ENCODE data around the gene SSC4D. TPM values are rescaled to one million over a fixed set of nuclear protein-coding genes. Genes with fewer than 3 reads are reported as not detected.
"Not testable (repeated sequence)": the region's sequence is repeated elsewhere in the genome, so short reads cannot be mapped to it uniquely, and the experiment has no call there.

The SSC4D gene
- total RNA-seq, 1 donor, result 0.81 TPM

DNA sequence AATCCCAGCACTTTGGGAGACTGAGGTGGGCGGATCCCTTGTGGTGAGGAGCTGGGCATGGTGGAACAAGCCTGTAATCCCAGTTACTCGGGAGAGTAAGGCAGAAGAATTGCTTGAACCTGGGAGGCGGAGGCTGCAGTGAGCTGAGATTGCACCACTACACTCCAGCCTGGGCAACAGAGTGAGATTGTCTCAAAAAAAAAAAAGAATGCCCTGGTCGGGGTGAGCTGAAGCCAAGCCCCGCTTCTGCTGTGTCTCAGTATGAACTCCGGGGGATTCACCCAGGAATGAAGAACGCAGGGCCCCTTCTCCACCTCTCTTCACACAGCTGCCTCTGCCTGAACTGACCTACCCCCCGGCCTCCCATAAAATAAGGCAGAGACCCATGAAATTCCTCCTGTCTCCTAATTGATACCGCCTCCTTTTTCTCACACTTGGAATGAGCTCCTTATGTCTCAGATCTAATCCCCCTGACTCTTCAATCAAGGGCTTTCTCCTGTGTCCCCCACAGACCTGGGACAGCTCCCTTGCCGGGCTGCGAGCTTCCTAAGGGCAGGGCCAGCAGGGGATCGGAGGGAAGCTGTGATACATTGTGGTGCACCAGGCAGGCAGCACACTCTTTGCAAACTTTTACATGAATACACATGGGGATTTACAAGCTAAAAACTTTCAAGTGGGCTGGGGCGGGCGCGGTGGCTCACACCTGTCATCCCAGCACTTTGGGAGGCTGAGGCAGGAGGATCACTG is 14.3 kb upstream of the SSC4D start:
- DNase-seq (ENCODE audit: low read depth in 2 of 3, low spot score in 2 of 3), result no peak

DNA sequence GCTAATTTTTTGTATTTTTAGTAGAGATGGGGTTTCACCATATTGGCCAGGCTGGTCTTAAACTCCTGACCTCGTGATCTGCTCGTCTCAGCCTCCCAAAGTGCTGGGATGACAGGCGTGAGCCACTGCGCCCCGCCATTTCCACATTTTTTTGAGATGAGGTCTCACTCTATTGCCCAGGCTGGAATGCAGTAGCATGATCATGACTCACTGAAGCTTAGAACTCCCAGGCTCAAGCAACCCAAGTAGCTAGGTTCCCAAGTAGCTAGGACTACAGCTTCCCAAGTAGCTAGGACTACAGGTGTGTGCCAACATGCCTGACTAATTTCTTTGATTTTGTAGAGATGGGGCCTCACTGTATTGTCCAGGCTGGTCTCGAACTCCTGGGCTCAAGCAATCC is 11.6 kb upstream of the SSC4D start:
- DNase-seq (ENCODE audit: low read depth in 2 of 3, low spot score in 2 of 3), result not testable (repeated sequence)

- not testable (repeated sequence) for DNase-seq (ENCODE audit: low read depth in 2 of 3, low spot score in 2 of 3)
These were observed 8.3 kb upstream of the SSC4D start for GRCh38 chr7:76417654-76418310.

- no peak for DNase-seq (ENCODE audit: low read depth in 2 of 3, low spot score in 2 of 3)
These were observed 2.8 kb upstream of the SSC4D start for GRCh38 chr7:76412249-76412648.

DNA sequence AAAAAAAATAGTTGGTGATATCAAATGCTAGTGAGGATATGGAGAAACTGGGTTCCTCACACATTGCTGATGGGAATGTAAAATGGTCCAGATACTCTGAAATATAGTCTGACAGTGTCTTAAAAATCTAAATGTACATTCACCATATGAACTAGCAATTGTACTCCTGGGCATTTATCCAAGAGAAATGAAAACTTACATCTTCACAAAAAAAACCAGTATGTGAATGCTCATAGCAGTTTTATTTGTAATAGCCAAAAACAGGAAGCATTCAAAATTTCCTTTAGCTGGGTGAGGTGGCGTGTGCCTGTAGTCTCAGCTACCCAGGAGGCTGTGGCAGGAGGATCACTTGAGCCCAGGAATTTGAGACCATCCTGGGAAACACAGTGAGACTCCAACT is 2.1 kb upstream of the SSC4D start:
- no peak for DNase-seq (ENCODE audit: low read depth in 2 of 3, low spot score in 2 of 3)

GRCh38 chr7:76408121-76408560 is 1.4 kb downstream of the SSC4D start:
- DNase-seq (ENCODE audit: low read depth in 2 of 3, low spot score in 2 of 3), result no peak

- DNase-seq (ENCODE audit: low read depth in 2 of 3, low spot score in 2 of 3), result no peak
These were observed 1.8 kb downstream of the SSC4D start for GRCh38 chr7:76407718-76408117.

- no peak for DNase-seq (ENCODE audit: low read depth in 2 of 3, low spot score in 2 of 3)
These were observed 3.8 kb downstream of the SSC4D start for GRCh38 chr7:76405738-76406137.

- peak in 1 of 3 donors; percentile 58 for DNase-seq (ENCODE audit: low read depth in 2 of 3, low spot score in 2 of 3)
These were observed 5.6 kb downstream of the SSC4D start for GRCh38 chr7:76403780-76404494.

DNA sequence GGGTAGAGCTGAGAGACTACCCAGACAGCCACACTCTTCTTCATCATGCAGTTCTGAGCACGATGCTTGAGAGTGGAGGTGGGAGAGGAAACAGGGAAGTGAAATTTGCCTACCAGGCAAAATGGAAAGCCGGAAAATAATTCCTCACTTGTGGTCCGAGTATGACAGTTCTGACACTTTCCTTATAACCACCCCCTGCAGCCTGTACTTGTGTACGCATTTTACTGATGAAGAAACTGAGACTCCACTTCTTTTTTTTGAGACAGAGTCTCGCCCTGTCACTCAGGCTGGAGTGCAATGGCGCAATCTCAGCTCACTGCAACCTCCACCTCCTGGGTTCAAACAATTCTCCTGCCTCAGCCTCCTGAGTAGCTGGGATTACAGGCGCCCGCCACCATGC is 6.4 kb downstream of the SSC4D start:
- DNase-seq (ENCODE audit: low read depth in 2 of 3, low spot score in 2 of 3), result not testable (repeated sequence)

DNA sequence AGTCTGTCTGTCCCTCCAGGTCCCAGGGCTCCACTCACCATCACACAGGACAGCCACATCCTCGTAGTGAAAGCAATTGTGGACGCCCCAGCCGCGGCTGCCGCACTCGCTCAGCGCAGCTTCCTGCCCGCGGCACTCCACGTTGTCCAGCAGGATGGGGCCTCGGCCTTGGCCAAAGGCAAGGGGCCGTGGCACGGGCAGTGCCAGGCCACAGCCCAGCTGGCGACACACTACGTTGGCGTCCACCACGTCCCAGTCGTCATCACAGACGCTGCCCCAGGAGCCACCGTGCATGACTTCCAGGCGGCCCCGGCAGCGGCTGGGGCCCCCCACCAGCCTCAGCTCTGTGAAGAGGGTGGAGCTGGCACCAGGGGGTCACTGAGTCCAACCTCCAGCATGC is 9.2 kb downstream of the SSC4D start:
- no peak for DNase-seq (ENCODE audit: low read depth in 2 of 3, low spot score in 2 of 3)

- peak; percentile 59 to 81 (median 80) for DNase-seq (ENCODE audit: low read depth in 2 of 3, low spot score in 2 of 3)
These were observed 11.9 kb downstream of the SSC4D start for GRCh38 chr7:76397409-76398183.

GRCh38 chr7:76396864-76397263 is 12.6 kb downstream of the SSC4D start:
- DNase-seq (ENCODE audit: low read depth in 2 of 3, low spot score in 2 of 3), result no peak

GRCh38 chr7:76395965-76396726 is 13.4 kb downstream of the SSC4D start:
- DNase-seq (ENCODE audit: low read depth in 2 of 3, low spot score in 2 of 3), result no peak

DNA sequence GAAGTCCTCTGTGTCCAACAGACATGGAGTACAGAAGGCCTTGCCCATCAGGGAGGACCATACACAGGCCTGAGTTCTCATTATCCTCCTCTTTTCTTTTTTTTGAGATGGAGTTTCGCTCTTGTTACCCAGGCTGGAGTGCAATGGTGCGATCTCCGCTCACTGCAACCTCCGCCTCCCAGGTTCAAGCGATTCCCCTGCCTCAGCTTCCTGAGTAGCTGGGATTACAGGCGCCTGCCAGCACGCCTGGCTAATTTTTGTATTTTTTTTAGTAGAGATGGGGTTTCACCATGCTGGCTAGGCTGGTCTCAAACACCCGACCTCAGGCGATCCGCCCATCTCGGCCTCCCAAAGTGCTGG is 13.9 kb downstream of the SSC4D start:
- DNase-seq (ENCODE audit: low read depth in 2 of 3, low spot score in 2 of 3), result not testable (repeated sequence)

DNA sequence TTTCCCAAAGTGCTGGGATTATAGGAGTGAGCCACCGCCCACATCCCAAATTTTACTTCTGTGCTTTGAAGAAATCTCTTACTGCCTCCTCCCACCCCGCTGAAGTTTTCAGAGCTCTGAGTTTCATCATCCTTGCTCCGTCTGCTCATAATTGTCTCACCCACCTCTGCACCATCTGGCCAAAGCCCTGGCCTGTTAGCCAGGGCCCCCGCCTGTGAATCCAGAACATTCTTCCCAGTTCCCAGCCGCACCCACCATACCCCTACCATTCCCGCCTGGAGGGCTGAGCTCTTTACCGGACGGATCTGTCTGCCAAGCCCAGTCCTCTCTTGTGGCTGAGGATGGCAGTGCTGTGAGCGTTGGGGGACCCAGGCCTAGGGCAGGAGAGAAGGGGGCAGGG is 14.5 kb downstream of the SSC4D start:
- DNase-seq (ENCODE audit: low read depth in 2 of 3, low spot score in 2 of 3), result no peak

- peak; percentile 83 to 91 (median 85) for DNase-seq (ENCODE audit: low read depth in 2 of 3, low spot score in 2 of 3)
These were observed 16.1 kb downstream of the SSC4D start for GRCh38 chr7:76393116-76394031.

- no peak for DNase-seq (ENCODE audit: low read depth in 2 of 3, low spot score in 2 of 3)
These were observed 16.9 kb downstream of the SSC4D start for GRCh38 chr7:76392531-76393115.

- DNase-seq (ENCODE audit: low read depth in 2 of 3, low spot score in 2 of 3), result no peak
These were observed 19.4 kb downstream of the SSC4D start for GRCh38 chr7:76390092-76390491.
